HG03064 (cell line): ENCODE measurements around the gene MAPK1.

Experiments
- ATAC-seq: cut with Tn5 transposase; IDR thresholded peaks from one replicate; pipeline ENCODE4 v1.9.1; 2021; ENCODE audit warnings: low read depth; ENCODE audit not compliant: unreplicated experiment

The MAPK1 gene

GRCh38 chr22:21709688-21710087 lies 157.8 kb downstream of the MAPK1 start:
- ATAC-seq, result no peak

- ATAC-seq, result no peak
These were observed 158.5 kb downstream of the MAPK1 start for GRCh38 chr22:21708960-21709359.

- ATAC-seq, result no peak
These were observed 159.8 kb downstream of the MAPK1 start for GRCh38 chr22:21707677-21708076.
